ENCODE data around the gene BRMS1. TPM values are rescaled to one million over a fixed set of nuclear protein-coding genes. Genes with fewer than 3 reads are reported as not detected.
"Not testable (repeated sequence)": the region's sequence is repeated elsewhere in the genome, so short reads cannot be mapped to it uniquely, and the experiment has no call there.

BRMS1 gene
- total RNA-seq, 2 experiments from 2014 or later: 47.5 to 48.8 TPM

GRCh38 chr11:66366844-66367477 lies 22.1 kb upstream of the BRMS1 start:
- Mint-ChIP-seq H3K27ac (no peak overlapping the region), H3K4me3 (no peak overlapping the region), H3K4me1 (peaks cover 9% of the 10 kb centered on the region), H3K36me3 (peaks cover 6% of the 10 kb centered on the region), H3K27me3 (no peaks in the 10 kb centered on the region), H3K9me3 (no peaks in the 10 kb centered on the region)
- no peak for DNase-seq

GRCh38 chr11:66365711-66366619 lies 21.1 kb upstream of the BRMS1 start:
- Mint-ChIP-seq H3K36me3 (peaks cover 6% of the 10 kb centered on the region), H3K4me1 (peaks cover 9% of the 10 kb centered on the region), H3K27ac (no peak overlapping the region), H3K4me3 (no peak overlapping the region), H3K9me3 (no peaks in the 10 kb centered on the region), H3K27me3 (no peaks in the 10 kb centered on the region)
- DNase-seq: no peak

GRCh38 chr11:66365166-66365565 lies 20.3 kb upstream of the BRMS1 start:
- no peak for DNase-seq
- no peak overlapping the region for H3K4me3 Mint-ChIP-seq
- H3K9me3 Mint-ChIP-seq: no peaks in the 10 kb centered on the region
- H3K27me3 Mint-ChIP-seq: no peaks in the 10 kb centered on the region
- H3K27ac Mint-ChIP-seq: no peak overlapping the region
- peaks cover 6% of the 10 kb centered on the region for H3K36me3 Mint-ChIP-seq
- H3K4me1 Mint-ChIP-seq: peaks cover 6% of the 10 kb centered on the region

GRCh38 chr11:66363805-66364535 lies 19.1 kb upstream of the BRMS1 start:
- Mint-ChIP-seq H3K4me1 (peaks cover 2% of the 10 kb centered on the region), H3K36me3 (peaks cover 6% of the 10 kb centered on the region), H3K9me3 (no peaks in the 10 kb centered on the region), H3K4me3 (no peak overlapping the region), H3K27ac (no peak overlapping the region), H3K27me3 (no peaks in the 10 kb centered on the region)
- peak; percentile 71 for DNase-seq

GRCh38 chr11:66363187-66363601 lies 18.3 kb upstream of the BRMS1 start:
- no peaks in the 10 kb centered on the region for H3K9me3 Mint-ChIP-seq
- no peak for DNase-seq
- H3K4me1 Mint-ChIP-seq: peaks cover 2% of the 10 kb centered on the region
- peaks cover 6% of the 10 kb centered on the region for H3K36me3 Mint-ChIP-seq
- no peak overlapping the region for H3K4me3 Mint-ChIP-seq
- H3K27me3 Mint-ChIP-seq: no peaks in the 10 kb centered on the region
- H3K27ac Mint-ChIP-seq: no peak overlapping the region

- peaks cover 2% of the 10 kb centered on the region for H3K4me1 Mint-ChIP-seq
- DNase-seq: no peak
- no peaks in the 10 kb centered on the region for H3K27me3 Mint-ChIP-seq
- peaks cover 2% of the 10 kb centered on the region for H3K36me3 Mint-ChIP-seq
- H3K27ac Mint-ChIP-seq: no peak overlapping the region
- H3K9me3 Mint-ChIP-seq: no peaks in the 10 kb centered on the region
- H3K4me3 Mint-ChIP-seq: no peak overlapping the region
Measured at GRCh38 chr11:66362481-66363147, 17.7 kb upstream of the BRMS1 start.

GRCh38 chr11:66361502-66361941 lies 16.6 kb upstream of the BRMS1 start:
- H3K4me1 Mint-ChIP-seq: peaks cover 2% of the 10 kb centered on the region
- no peaks in the 10 kb centered on the region for H3K27me3 Mint-ChIP-seq
- H3K9me3 Mint-ChIP-seq: no peaks in the 10 kb centered on the region
- DNase-seq: no peak
- H3K4me3 Mint-ChIP-seq: no peak overlapping the region
- H3K27ac Mint-ChIP-seq: peak overlapping the region; percentile 58
- H3K36me3 Mint-ChIP-seq: peaks cover 2% of the 10 kb centered on the region

- Mint-ChIP-seq H3K27ac (no peak overlapping the region), H3K36me3 (peaks cover 2% of the 10 kb centered on the region), H3K4me1 (peaks cover 2% of the 10 kb centered on the region), H3K27me3 (no peaks in the 10 kb centered on the region), H3K9me3 (no peaks in the 10 kb centered on the region), H3K4me3 (no peak overlapping the region)
- no peak for DNase-seq
Measured at GRCh38 chr11:66360406-66361073, 15.6 kb upstream of the BRMS1 start.

- no peak overlapping the region for H3K4me3 Mint-ChIP-seq
Measured at GRCh38 chr11:66359662-66360087, 14.8 kb upstream of the BRMS1 start.

GRCh38 chr11:66350560-66351235 lies 5.8 kb upstream of the BRMS1 start:
- not testable (repeated sequence) for H3K9me3 Mint-ChIP-seq, H3K4me3 Mint-ChIP-seq, H3K27ac Mint-ChIP-seq, H3K27me3 Mint-ChIP-seq, H3K36me3 Mint-ChIP-seq, DNase-seq
- peaks cover 16% of the 10 kb centered on the region for H3K4me1 Mint-ChIP-seq

More at GRCh38 chr11:66359662-66360087, 14.8 kb upstream of the BRMS1 start:
- Mint-ChIP-seq H3K4me1 (peaks cover 2% of the 10 kb centered on the region), H3K27ac (peak overlapping the region; percentile 38), H3K36me3 (peaks cover 2% of the 10 kb centered on the region), H3K9me3 (no peaks in the 10 kb centered on the region), H3K27me3 (no peaks in the 10 kb centered on the region)
- no peak for DNase-seq

- peak overlapping the region; percentile 84 for H3K4me3 Mint-ChIP-seq
- peaks cover 7% of the 10 kb centered on the region for H3K36me3 Mint-ChIP-seq
- H3K27me3 Mint-ChIP-seq: peaks cover 7% of the 10 kb centered on the region
- no peak for DNase-seq
- peaks cover 23% of the 10 kb centered on the region for H3K4me1 Mint-ChIP-seq
- peaks cover 2% of the 10 kb centered on the region for H3K9me3 Mint-ChIP-seq
- no peak overlapping the region for H3K27ac Mint-ChIP-seq
Measured at GRCh38 chr11:66349084-66349386, 4.1 kb upstream of the BRMS1 start.

- peak within 1 kb of the TSS; percentile 94 for H3K27ac Mint-ChIP-seq
- H3K4me3 Mint-ChIP-seq: peak within 1 kb of the TSS; percentile 93
- peaks cover 7% of the 10 kb centered on the region for H3K27me3 Mint-ChIP-seq
- H3K4me1 Mint-ChIP-seq: peaks cover 36% of the 10 kb centered on the region
- H3K9me3 Mint-ChIP-seq: peaks cover 2% of the 10 kb centered on the region
- peaks cover 6% of the 10 kb centered on the region for H3K36me3 Mint-ChIP-seq
- DNase-seq: peak; percentile 87
Measured at GRCh38 chr11:66347425-66348276, 2.7 kb upstream of the BRMS1 start, which contains the start of gene B4GAT1. B4GAT1 (minus strand) TSS chr11:66347629; CDS start chr11:66347545, 84 bp downstream.

Data from activated naive CD8-positive, alpha-beta T cell treated with anti-CD3 and anti-CD28 coated beads for 36 hours (primary cell).